A673 (cell line): ENCODE results near the gene PDE4B. TPM values are rescaled to one million over a fixed set of nuclear protein-coding genes. Genes with fewer than 3 reads are reported as not detected.

Source experiments
- BruUV-seq: library from RNA; stranded (reverse); fragments of 400-500 nt; replicated peaks from 2 replicates; lab custom pipeline; 2021; lab: Mats Ljungman, UMichigan
- CTCF ChIA-PET: fragments of 300-600 bp; sonication (Branson Sonifier 250); formaldehyde crosslinking; loops from one replicate; lab custom pipeline; 2022; ENCODE audit warnings: antibody characterized with exemption; lab: Charles Lee
- POLR2A ChIA-PET: fragments of 300-600 bp; sonication (Branson Sonifier 250); formaldehyde crosslinking; loops from one replicate; lab custom pipeline; 2022; ENCODE audit warnings: antibody characterized with exemption; ENCODE audit not compliant: low non-redundant PET; lab: Charles Lee
- DNase-seq: peaks from one replicate; pipeline ENCODE4 v3.0.0-alpha.2; 2015; ENCODE audit warnings: low spot score
- H3K27ac ChIP-seq: fragments of 200-600 bp; sonication (generic); 2 replicates; pipeline ENCODE4 v1.5.1; 2016; ENCODE audit warnings: mixed run types, low read depth, mild to moderate bottlenecking, mixed read lengths, antibody characterized with exemption, low read length; ENCODE audit not compliant: poor library complexity, severe bottlenecking
- H3K27me3 ChIP-seq: fragments of 200-600 bp; sonication (generic); replicated peaks from 2 replicates; pipeline ENCODE4 v1.6.1; 2017; ENCODE audit warnings: mixed run types, low read depth, mild to moderate bottlenecking, mixed read lengths, antibody characterized with exemption, low read length; ENCODE audit not compliant: insufficient read depth, poor library complexity
- H3K36me3 ChIP-seq: fragments of 200-600 bp; sonication (generic); 2 replicates; pipeline ENCODE4 v1.6.1; 2016; ENCODE audit warnings: mixed run types, mild to moderate bottlenecking, mixed read lengths, antibody characterized with exemption, low read length; ENCODE audit not compliant: insufficient read depth, poor library complexity, severe bottlenecking
- H3K4me1 ChIP-seq: fragments of 200-600 bp; sonication (generic); 2 replicates; pipeline ENCODE4 v1.6.1; 2017; ENCODE audit warnings: mixed run types, mild to moderate bottlenecking, mixed read lengths, antibody characterized with exemption, low read length; ENCODE audit not compliant: insufficient read depth, poor library complexity, severe bottlenecking
- H3K4me3 ChIP-seq: fragments of 200-600 bp; sonication (generic); 2 replicates; pipeline ENCODE4 v1.5.1; 2016; ENCODE audit warnings: low read depth, mixed run types, mild to moderate bottlenecking, mixed read lengths, low read length; ENCODE audit not compliant: poor library complexity, severe bottlenecking
- H3K9me3 ChIP-seq: fragments of 200-600 bp; sonication (generic); 2 replicates; pipeline ENCODE4 v1.6.1; 2016; ENCODE audit warnings: mixed run types, low read depth, mild to moderate bottlenecking, mixed read lengths, antibody characterized with exemption, low read length; ENCODE audit not compliant: poor library complexity, severe bottlenecking
- CTCF ChIP-seq: fragments of 300-800, 200-600 bp; sonication (generic); conservative IDR thresholded peaks from 2 replicates; pipeline ENCODE4 v1.5.1; 2017; ENCODE audit warnings: low read depth, mild to moderate bottlenecking, antibody characterized with exemption, low read length, moderate library complexity, mixed read lengths
- EZH2 ChIP-seq: fragments of 200-600 bp; sonication (generic); IDR thresholded peaks from 2 replicates; pipeline ENCODE4 v1.6.1; 2017; ENCODE audit warnings: borderline replicate concordance, low read depth, mild to moderate bottlenecking, mixed read lengths, antibody characterized with exemption, low read length; ENCODE audit not compliant: poor library complexity, severe bottlenecking
- intact Hi-C: fragments of 100-400 bp; cut with micrococcal nuclease; formaldehyde crosslinking; loops from one replicate; pipeline ENCODE4 v1.10.0; 2022; ENCODE audit not compliant: unreplicated experiment
- total RNA-seq: library from RNA; stranded (reverse); gene quantifications from 2 replicates; pipeline ENCODE4 v1.2.3, GENCODE V29; 2021

PDE4B gene
- total RNA-seq, 1 experiment from 2014 or later = 20.0 TPM

DNA sequence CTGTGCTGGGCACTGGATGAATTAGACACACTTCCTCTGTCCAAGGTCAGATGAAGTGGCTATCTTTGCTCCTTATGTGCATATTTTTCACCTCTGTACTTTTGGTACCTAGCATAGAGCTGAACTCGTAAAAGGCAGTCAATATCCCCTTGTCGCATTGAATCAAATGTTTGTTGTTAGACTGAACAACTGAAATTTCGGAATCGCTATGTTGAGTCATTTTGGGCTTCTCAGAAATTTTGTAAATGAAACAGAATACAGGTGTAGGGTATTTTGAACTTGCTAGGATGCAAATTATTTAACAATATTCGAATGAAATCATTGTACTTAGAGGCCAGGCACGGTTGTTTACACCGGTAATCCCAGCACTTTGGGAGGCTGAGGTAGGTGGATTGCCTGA is 48.0 kb downstream of the PDE4B start:
- H3K27ac ChIP-seq = no peak overlapping the region
- intact Hi-C loops = no loop called here
- no peaks in the 10 kb centered on the region for H3K36me3 ChIP-seq
- CTCF ChIA-PET = no interaction called here
- TF ChIP-seq EZH2 (no peak), CTCF (no peak)
- no peak overlapping the region for H3K4me3 ChIP-seq
- no peak for DNase-seq
- no peaks in the 10 kb centered on the region for H3K9me3 ChIP-seq
- POLR2A ChIA-PET = no interaction called here
- H3K4me1 ChIP-seq = no peaks in the 10 kb centered on the region
- BruUV-seq = no TSS peak
- H3K27me3 ChIP-seq = no peaks in the 10 kb centered on the region

DNA sequence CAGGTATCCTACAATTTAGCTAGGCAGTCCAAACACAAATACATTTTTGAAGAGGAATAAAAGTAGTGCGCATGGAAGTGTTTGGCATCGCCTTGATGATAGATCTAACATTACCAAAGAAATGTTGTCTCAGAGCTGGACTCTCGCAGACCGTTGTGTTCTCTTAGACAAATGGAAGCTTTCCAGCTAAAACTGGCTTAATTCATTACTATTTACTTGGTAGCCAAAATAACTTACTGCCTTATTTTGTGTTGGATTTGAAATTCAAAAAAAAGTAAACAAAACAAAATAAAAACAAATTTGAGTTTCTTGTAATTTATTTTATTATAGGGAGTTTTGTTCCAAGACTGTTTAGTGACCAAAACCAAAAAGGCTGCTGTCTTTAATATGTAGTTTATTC is 51.6 kb downstream of the PDE4B start:
- Histone ChIP-seq H3K27ac (no peak overlapping the region), H3K36me3 (no peaks in the 10 kb centered on the region), H3K4me1 (no peaks in the 10 kb centered on the region), H3K4me3 (no peak overlapping the region), H3K9me3 (no peaks in the 10 kb centered on the region), H3K27me3 (no peaks in the 10 kb centered on the region)
- CTCF ChIA-PET = no interaction called here
- TF ChIP-seq EZH2 (no peak), CTCF (no peak)
- no TSS peak for BruUV-seq
- DNase-seq = no peak
- intact Hi-C loops = no loop called here
- POLR2A ChIA-PET = no interaction called here

DNA sequence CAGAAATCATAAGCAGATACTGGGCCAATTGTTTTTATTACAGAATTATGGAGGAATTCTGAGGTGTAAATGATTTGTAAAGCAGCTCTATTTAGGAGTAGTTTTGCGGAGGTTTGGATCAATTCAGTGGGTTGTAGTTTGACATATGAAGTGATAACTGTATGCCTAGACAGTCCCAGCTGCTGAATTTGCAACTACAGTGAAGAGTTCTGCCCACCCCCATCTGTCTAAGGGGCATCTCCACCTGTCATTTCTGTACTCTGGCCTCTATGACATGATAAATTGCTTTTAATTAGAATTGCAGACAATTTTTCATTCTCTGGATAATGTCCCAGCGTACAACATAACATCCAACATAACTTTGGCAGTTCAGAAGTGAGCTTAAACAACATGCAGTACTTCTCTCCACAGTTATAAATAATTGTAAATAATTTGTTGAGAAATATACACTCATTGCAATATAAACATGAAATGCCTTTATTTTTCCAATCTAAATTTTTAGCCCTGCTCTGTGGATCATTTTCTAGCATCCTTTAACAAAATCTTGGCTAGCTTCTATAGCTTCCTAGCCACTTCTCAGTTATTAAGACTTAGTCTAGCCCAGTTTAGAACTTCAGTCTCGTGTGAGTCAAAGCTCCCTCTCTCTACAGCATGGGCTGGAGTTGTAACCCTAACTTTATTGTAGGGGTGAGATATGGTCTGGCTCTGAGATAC is 52.3 kb downstream of the PDE4B start:
- H3K4me1 ChIP-seq = no peaks in the 10 kb centered on the region
- CTCF ChIA-PET = no interaction called here
- POLR2A ChIA-PET = no interaction called here

More for the DNA sequence above, 52.3 kb downstream of the PDE4B start:
- Histone ChIP-seq H3K4me3 (no peak overlapping the region), H3K27ac (no peak overlapping the region), H3K27me3 (no peaks in the 10 kb centered on the region), H3K9me3 (no peaks in the 10 kb centered on the region), H3K36me3 (no peaks in the 10 kb centered on the region)
- BruUV-seq = no TSS peak
- no peak for DNase-seq
- TF ChIP-seq CTCF (no peak), EZH2 (no peak)
- intact Hi-C loops = no loop called here
